ENCODE measurements around the gene MLLT10. TPM values are rescaled to one million over a fixed set of nuclear protein-coding genes. Genes with fewer than 3 reads are reported as not detected.

The MLLT10 gene
- total RNA-seq, 1 experiment from 2014 or later, result 60.1 TPM

DNA sequence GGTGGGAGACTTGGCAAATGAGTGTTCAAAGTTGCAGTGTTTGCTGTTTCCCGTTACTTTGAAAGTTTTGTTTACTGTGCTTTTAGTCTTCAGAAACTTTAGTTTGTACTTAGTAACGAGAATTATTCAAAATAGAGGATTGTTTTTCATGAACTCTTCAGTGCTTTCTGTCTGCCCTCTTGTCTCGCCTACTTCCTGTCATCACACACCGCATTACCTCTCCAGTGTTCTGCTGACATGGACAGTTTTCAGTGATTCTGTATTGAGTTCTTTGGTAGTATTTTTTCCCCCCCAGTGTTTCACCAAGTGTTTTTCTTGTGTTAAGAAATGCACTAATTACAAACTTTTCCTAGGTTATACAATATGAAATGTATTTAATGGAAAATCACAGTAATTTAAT is 207.0 kb downstream of the MLLT10 start:
- Mint-ChIP-seq H3K36me3 (peaks cover 58% of the 10 kb centered on the region), H3K4me3 (no peak overlapping the region), H3K4me1 (peaks cover 56% of the 10 kb centered on the region), H3K27me3 (ENCODE audit: low read depth) (no peaks in the 10 kb centered on the region), H3K9me3 (no peaks in the 10 kb centered on the region), H3K27ac (no peak overlapping the region)
- POLR2A ChIA-PET, result no interaction called here
- TF ChIP-seq RORB (CRISPR knock-in tag; IDR thresholded peaks at IDR 0.05), result no peak
- TF ChIP-seq, protein P1, sequence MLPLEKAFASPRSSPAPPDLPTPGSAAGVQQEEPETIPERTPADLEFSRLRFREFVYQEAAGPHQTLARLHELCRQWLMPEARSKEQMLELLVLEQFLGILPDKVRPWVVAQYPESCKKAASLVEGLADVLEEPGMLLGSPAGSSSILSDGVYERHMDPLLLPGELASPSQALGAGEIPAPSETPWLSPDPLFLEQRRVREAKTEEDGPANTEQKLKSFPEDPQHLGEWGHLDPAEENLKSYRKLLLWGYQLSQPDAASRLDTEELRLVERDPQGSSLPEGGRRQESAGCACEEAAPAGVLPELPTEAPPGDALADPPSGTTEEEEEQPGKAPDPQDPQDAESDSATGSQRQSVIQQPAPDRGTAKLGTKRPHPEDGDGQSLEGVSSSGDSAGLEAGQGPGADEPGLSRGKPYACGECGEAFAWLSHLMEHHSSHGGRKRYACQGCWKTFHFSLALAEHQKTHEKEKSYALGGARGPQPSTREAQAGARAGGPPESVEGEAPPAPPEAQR (CRISPR knock-in tag; IDR thresholded peaks at IDR 0.05), result no peak
- TF ChIP-seq, protein P2, sequence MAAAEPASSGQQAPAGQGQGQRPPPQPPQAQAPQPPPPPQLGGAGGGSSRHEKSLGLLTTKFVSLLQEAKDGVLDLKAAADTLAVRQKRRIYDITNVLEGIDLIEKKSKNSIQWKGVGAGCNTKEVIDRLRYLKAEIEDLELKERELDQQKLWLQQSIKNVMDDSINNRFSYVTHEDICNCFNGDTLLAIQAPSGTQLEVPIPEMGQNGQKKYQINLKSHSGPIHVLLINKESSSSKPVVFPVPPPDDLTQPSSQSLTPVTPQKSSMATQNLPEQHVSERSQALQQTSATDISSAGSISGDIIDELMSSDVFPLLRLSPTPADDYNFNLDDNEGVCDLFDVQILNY (CRISPR knock-in tag; IDR thresholded peaks at IDR 0.05), result no peak
- TF ChIP-seq TEAD1 (CRISPR knock-in tag; IDR thresholded peaks at IDR 0.05), result no peak
- CTCF ChIA-PET, result interaction anchor here (1.3 to 2.3 kb wide), 2 partner anchors 9 to 10 kb away, joined by 4 to 12 read pairs; no protein-coding TSS in a partner anchor
- ATAC-seq, result no peak
- no peak for DNase-seq (ENCODE audit: low spot score)

GRCh38 chr10:21742740-21743412 is 208.8 kb downstream of the MLLT10 start:
- no peaks in the 10 kb centered on the region for H3K27me3 Mint-ChIP-seq (ENCODE audit: low read depth)
- H3K27ac Mint-ChIP-seq, result peak overlapping the region; percentile 73
- no peak for TF ChIP-seq ATF1 (CRISPR knock-in tag; IDR thresholded peaks at IDR 0.05)
- no peak for TF ChIP-seq TEAD4 (CRISPR knock-in tag; IDR thresholded peaks at IDR 0.05)
- no peak for TF ChIP-seq CBFB (CRISPR knock-in tag; IDR thresholded peaks at IDR 0.05; ENCODE audit: low read depth)
- no peak for TF ChIP-seq CREB1 (CRISPR knock-in tag; IDR thresholded peaks at IDR 0.05)
- TF ChIP-seq MXD4 (CRISPR knock-in tag; IDR thresholded peaks at IDR 0.05; ENCODE audit: borderline replicate concordance), result no peak
- TF ChIP-seq, protein P3, sequence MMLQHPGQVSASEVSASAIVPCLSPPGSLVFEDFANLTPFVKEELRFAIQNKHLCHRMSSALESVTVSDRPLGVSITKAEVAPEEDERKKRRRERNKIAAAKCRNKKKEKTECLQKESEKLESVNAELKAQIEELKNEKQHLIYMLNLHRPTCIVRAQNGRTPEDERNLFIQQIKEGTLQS (CRISPR knock-in tag; conservative IDR thresholded peaks at IDR 0.05), result no peak
- no peak for TF ChIP-seq PRRX2 (CRISPR knock-in tag; IDR thresholded peaks at IDR 0.05)
- TF ChIP-seq, protein P2 (CRISPR knock-in tag; IDR thresholded peaks at IDR 0.05), result no peak
- TF ChIP-seq MYBL2 (CRISPR knock-in tag; IDR thresholded peaks at IDR 0.05), result no peak
- TF ChIP-seq NFYB (CRISPR knock-in tag; conservative IDR thresholded peaks at IDR 0.05; ENCODE audit: low read depth), result no peak
- no peak for TF ChIP-seq CTCF (IDR thresholded peaks at IDR 0.05)
- TF ChIP-seq ZNF416 (CRISPR knock-in tag; IDR thresholded peaks at IDR 0.05), result no peak
- no peak for TF ChIP-seq HMGA2 (CRISPR knock-in tag; IDR thresholded peaks at IDR 0.05)
- DNase-seq (ENCODE audit: low spot score) (no peak), ATAC-seq (peak; percentile 23; the same call in 1 of the 2 replicates)
- H3K36me3 Mint-ChIP-seq, result peaks cover 52% of the 10 kb centered on the region
- peaks cover 57% of the 10 kb centered on the region for H3K4me1 Mint-ChIP-seq
- ChIA-PET CTCF (interaction anchor here (2.3 kb wide), 1 partner anchor 11 kb away, joined by 12 read pairs; no protein-coding TSS in a partner anchor), POLR2A (no interaction called here)
- no peak overlapping the region for H3K4me3 Mint-ChIP-seq
- H3K9me3 Mint-ChIP-seq, result no peaks in the 10 kb centered on the region

- CTCF ChIA-PET, result no interaction called here
- Mint-ChIP-seq H3K4me1 (peaks cover 64% of the 10 kb centered on the region), H3K27ac (peak overlapping the region; percentile 58), H3K27me3 (ENCODE audit: low read depth) (no peaks in the 10 kb centered on the region), H3K9me3 (no peaks in the 10 kb centered on the region), H3K4me3 (no peak overlapping the region), H3K36me3 (peaks cover 51% of the 10 kb centered on the region)
- TF ChIP-seq OVOL2 (CRISPR knock-in tag; IDR thresholded peaks at IDR 0.05; ENCODE audit: borderline replicate concordance) (no peak), NFATC4 (CRISPR knock-in tag; IDR thresholded peaks at IDR 0.05) (no peak), ZNF121 (CRISPR knock-in tag; IDR thresholded peaks at IDR 0.05) (no peak), NR3C1 (CRISPR knock-in tag; conservative IDR thresholded peaks at IDR 0.05; ENCODE audit: low read depth) (no peak), ERG (CRISPR knock-in tag; IDR thresholded peaks at IDR 0.05) (no peak), PRRX2 (CRISPR knock-in tag; IDR thresholded peaks at IDR 0.05) (no peak), NFYB (CRISPR knock-in tag; conservative IDR thresholded peaks at IDR 0.05; ENCODE audit: low read depth) (no peak), ZNF317 (CRISPR knock-in tag; IDR thresholded peaks at IDR 0.05; ENCODE audit: borderline replicate concordance, low read depth) (no peak), CBFB (CRISPR knock-in tag; IDR thresholded peaks at IDR 0.05; ENCODE audit: low read depth) (no peak)
- ATAC-seq (no peak), DNase-seq (ENCODE audit: low spot score) (no peak)
- POLR2A ChIA-PET, result no interaction called here
Observed at GRCh38 chr10:21744223-21744622, 210.2 kb downstream of the MLLT10 start.

Data from WTC11 (cell line).